GM18517 (cell line): ENCODE results near the gene CRACDL.

Source experiments
- ATAC-seq: cut with Tn5 transposase; IDR thresholded peaks from one replicate; pipeline ENCODE4 v1.9.1; 2021; ENCODE audit warnings: mild to moderate bottlenecking, moderate library complexity; ENCODE audit not compliant: unreplicated experiment

The CRACDL gene

GRCh38 chr2:98805412-98806171 lies 130.4 kb downstream of the CRACDL start:
- no peak for ATAC-seq

- ATAC-seq, result no peak
Measured at GRCh38 chr2:98804736-98805135, 131.3 kb downstream of the CRACDL start.

- ATAC-seq, result no peak
Measured at GRCh38 chr2:98804265-98804650, 131.8 kb downstream of the CRACDL start.

- ATAC-seq, result no peak
Measured at GRCh38 chr2:98803405-98804264, 132.4 kb downstream of the CRACDL start.

GRCh38 chr2:98802344-98802743 lies 133.7 kb downstream of the CRACDL start:
- no peak for ATAC-seq

GRCh38 chr2:98801921-98802321 lies 134.1 kb downstream of the CRACDL start:
- ATAC-seq, result no peak

- no peak for ATAC-seq
Measured at GRCh38 chr2:98801286-98801685, 134.7 kb downstream of the CRACDL start.

- no peak for ATAC-seq
Measured at GRCh38 chr2:98800330-98801064, 135.5 kb downstream of the CRACDL start.

GRCh38 chr2:98799375-98800329 lies 136.4 kb downstream of the CRACDL start:
- ATAC-seq, result no peak

- no peak for ATAC-seq
Measured at GRCh38 chr2:98796775-98797544, 139.1 kb downstream of the CRACDL start.

GRCh38 chr2:98795891-98796676 lies 139.9 kb downstream of the CRACDL start:
- no peak for ATAC-seq

- ATAC-seq, result no peak
Measured at GRCh38 chr2:98793897-98794830, 141.9 kb downstream of the CRACDL start.

- ATAC-seq, result no peak
Measured at GRCh38 chr2:98793275-98793674, 142.8 kb downstream of the CRACDL start.

- ATAC-seq, result no peak
Measured at GRCh38 chr2:98790221-98790620, 145.8 kb downstream of the CRACDL start.

GRCh38 chr2:98787700-98788099 lies 148.3 kb downstream of the CRACDL start:
- no peak for ATAC-seq

GRCh38 chr2:98786179-98786578 lies 149.8 kb downstream of the CRACDL start:
- ATAC-seq, result no peak

GRCh38 chr2:98782570-98782969 lies 153.5 kb downstream of the CRACDL start:
- ATAC-seq, result no peak

- no peak for ATAC-seq
Measured at GRCh38 chr2:98781822-98782221, 154.2 kb downstream of the CRACDL start.
